Activated CD4-positive, alpha-beta T cell treated with anti-CD3 and anti-CD28 coated beads, Interleukin-2, Interleukin-4, amounts not matched to agents 100 ng/mL and 50 ng/mL, durations not matched to agents 16 hours and 8 hours (primary cell): ENCODE data around the gene FBXO2.
A peak's percentile ranks its signal among the peaks of the same experiment; 100 is the strongest.

Experiments
- DNase-seq: peaks from one replicate; pipeline ENCODE4 v3.0.0-alpha.2; 2020; ENCODE audit warnings: low spot score

FBXO2 gene

GRCh38 chr1:11653101-11653860, 948 bp downstream of the FBXO2 start:
- no peak for DNase-seq

GRCh38 chr1:11652203-11652780, 1.9 kb downstream of the FBXO2 start:
- no peak for DNase-seq

DNA sequence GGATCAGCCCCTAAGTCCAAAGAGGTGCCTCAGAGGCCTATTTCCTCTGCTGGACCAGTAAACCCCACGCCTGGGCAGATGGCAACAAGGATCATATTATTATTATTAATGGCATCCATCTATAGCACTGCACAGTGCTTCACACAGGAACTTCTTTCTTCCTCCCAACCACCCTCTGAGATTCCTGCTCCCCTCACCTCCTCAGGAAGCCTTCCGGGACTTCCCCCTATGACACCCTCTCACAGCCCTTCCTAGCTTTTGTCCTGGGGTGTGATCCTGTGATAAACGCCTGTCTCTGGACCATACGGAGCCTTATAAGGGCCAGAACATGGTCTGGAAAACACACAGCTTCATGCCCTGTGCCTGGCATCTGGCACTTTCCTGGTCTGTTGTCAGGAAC, 3.2 kb downstream of the FBXO2 start:
- no peak for DNase-seq

DNA sequence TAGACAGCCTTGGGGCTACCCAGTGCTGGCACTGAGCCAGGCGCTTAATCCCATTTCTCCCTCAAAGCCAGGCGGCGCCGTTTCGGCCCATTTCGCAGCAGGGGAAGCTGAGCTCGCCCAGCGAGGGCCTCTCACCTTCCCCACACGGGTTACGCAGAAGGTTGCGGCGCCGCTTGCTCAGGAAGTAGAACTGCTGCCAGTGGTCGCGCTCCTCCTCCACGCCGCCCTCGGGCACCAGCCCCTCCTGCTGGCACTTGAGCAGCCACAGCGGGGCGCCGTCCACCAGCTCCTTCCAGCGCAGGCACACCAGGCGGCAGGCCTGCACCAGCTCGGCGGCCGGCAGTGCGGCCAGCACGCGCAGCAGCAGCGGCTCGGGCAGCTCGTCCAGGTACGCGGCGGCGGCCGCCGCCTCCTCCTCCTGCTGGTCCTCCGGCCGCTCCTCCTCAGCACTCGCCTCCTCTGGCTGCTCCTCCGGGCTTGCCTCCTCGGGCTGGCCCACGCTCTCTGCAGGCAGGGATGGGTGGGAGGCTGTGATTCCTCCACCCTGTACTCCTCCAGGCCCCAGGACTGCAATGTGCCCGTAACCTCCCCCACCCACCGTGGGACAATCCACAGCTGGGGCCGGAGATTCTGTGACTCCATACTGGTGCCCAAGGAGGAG, 3.8 kb downstream of the FBXO2 start:
- DNase-seq = peak; percentile 81

DNA sequence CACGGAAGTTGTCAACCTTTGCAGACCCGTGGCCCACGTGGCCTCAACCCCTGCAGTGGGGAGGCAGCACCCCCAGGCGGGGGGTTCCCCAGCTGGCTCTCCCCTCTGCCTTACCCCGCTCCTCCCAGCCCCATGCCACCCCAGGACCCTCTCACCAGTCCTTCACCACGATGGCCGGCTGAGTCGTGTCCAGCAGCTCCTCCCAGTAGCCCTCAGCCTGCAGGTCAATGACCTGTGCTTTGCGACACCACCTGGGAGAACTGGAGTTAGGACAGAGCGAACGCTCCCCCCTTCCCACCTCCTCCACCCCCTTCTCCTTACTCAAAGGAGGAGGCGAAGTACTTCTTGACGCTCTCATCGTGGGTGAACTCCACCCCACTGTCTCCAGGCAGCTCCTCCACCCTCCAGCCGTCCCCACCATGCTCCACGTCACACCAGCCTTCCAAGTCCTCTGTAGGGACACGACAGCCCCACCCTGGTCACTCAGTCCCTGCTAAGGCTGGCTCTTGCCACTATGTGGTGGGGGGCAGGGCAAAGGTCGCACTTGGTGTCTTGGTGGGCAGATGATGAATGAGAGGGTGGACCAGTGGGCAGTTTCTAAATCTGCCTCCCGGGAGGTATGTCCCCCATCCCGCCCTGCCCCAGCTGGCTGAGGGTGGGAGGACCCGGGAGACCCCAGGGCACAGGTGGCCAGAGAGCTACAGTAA, 4.5 kb downstream of the FBXO2 start:
- DNase-seq = no peak

- DNase-seq = no peak
Observed at GRCh38 chr1:11649237-11649623, 5.0 kb downstream of the FBXO2 start.

DNA sequence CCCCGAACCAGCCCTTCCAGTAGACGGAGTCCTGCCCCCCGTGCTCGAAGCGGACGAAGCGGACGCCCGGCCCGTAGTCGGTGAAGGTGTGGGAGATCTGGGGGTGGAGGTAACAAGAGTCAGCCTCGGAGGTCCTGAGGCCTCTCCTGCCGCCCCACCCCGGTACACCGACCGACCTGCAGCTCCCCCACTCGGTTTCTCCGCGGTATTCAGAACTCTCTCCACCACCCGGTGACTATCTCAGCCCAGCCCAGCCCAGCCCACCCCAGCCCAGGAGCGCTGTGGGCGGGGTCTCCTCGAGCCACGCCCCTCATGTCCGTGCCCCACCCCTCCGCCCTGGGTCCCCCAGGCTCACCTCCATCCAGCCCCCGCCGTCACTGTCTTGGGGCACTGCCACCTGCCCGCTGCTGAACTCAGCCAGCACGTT, 5.5 kb downstream of the FBXO2 start:
- peak; percentile 22 for DNase-seq

- DNase-seq = no peak
Observed at GRCh38 chr1:11648039-11648438, 6.2 kb downstream of the FBXO2 start.

- no peak for DNase-seq
Observed at GRCh38 chr1:11647333-11647732, 6.9 kb downstream of the FBXO2 start.

GRCh38 chr1:11646317-11646716, 7.9 kb downstream of the FBXO2 start:
- no peak for DNase-seq

DNA sequence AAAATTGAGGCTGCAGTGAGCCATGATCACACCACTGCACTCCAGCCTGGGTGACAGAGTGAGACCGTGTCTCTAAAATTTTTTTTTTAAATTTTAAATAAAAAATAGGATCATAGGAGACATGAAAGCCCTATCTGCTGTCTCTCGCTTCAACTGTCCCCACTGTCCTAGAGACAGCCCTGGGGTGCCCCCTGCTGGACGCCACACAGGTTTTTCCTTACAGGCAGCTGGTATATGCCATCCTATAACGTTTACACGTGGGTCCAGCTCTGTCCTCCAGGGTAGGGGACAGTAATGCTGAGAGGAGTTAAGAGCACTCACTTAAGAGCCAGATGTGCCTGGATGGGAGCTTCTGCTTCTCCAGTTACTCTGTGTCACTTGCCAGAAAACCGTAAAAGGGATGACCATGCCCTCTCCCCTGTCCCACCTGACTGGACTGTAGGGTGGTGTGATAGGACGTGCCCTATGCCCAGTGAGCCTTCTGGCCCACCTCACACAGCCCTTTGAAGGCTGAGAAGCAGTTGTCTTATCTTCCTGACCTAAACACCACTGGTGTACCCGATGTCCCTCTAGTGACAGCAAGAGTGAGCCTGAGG, 8.5 kb downstream of the FBXO2 start:
- DNase-seq = peak; percentile 86

- no peak for DNase-seq
Observed at GRCh38 chr1:11645270-11645669, 9.0 kb downstream of the FBXO2 start.

- DNase-seq = no peak
Observed at GRCh38 chr1:11643782-11644181, 10.4 kb downstream of the FBXO2 start.

- peak; percentile 74 for DNase-seq
Observed at GRCh38 chr1:11642418-11643017, 11.7 kb downstream of the FBXO2 start.

- no peak for DNase-seq
Observed at GRCh38 chr1:11641776-11642305, 12.4 kb downstream of the FBXO2 start.

DNA sequence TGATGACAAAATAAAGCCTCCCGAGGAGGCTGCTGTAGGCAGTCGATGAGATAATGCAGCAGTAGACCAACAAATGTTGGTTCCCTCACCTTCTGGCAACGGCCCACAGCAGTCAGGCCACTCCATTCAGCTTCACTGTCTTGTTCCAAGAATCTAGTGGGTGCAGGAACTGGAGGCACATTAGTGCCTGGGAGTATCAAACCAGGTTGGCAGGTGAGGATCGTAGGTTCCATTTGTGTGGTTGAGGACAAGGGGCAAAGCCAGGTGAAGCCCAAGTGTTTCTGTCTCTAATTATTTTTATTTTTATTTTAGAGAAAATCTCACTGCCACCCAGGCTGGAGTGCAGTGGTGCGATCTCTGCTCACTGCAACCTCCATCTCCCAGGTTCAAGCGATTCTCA, 13.3 kb downstream of the FBXO2 start:
- no peak for DNase-seq

DNA sequence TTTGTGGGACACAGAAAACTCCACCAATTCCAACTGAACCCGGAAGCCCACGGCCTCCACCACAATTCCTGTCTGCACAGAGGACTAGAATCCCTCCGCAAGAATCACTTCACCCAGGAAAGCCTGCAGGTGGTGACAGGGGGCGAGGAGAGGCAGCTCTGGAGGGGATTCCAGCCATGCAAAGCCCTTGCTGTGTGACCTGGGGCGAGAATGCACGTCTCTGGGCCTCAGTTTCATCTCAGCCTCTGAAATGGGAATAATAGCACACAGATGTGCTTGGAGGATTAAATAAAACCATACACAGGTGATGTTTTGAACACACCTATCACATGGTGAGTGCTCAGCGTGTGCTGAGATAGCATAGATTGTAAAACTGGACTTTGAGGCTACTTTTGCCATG, 14.1 kb downstream of the FBXO2 start:
- no peak for DNase-seq

DNA sequence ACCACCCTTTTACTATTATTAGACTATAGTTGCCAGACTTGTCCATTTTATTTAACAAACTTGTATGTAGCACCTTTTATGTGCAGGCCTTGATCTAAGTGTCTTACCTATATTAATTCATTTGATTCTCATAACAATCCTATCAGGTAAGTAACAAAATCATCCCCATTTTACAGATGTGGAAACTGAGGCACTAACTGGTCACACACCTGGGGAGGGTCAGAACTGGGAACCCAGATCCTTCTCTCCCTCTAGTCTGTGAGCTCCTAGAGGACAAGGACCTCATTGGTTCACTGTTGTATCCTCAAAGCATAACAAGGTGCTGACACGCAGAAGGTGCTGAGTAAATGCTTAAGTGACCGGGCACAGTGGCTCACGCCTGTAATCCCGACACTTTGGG, 14.9 kb downstream of the FBXO2 start:
- no peak for DNase-seq

DNA sequence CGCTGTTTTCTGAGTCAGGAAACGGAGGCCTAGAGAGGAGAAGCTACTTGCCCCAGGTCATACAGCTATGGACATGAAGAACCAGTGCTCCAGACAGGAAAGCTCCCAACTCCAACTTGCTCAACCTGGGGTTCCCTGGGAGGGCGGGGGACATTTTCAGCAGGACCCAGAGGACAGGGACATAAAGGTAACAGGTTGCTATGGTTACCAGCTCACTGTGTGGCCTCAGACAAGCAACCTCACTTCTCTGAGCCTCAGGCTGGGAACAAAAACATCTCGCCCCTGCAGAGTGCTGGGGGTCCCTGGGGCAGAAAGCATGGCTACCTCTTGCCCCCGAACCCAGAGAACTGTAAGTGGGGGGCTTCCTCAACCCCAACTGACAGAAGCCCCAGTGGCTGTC, 16.1 kb downstream of the FBXO2 start:
- DNase-seq = no peak

GRCh38 chr1:11634365-11635192, 19.6 kb downstream of the FBXO2 start:
- DNase-seq = no peak
